Tibial nerve (tissue), 4 donors: ENCODE data around the gene CDH8. TPM values are rescaled to one million over a fixed set of nuclear protein-coding genes. Genes with fewer than 3 reads are reported as not detected.

ENCODE experiments used
- DNase-seq, 2 donors: peaks; one replicate each; pipeline ENCODE4 v3.0.0-alpha.2; 2019; ENCODE audit warnings: low spot score in 2 of 2
- H3K27ac ChIP-seq, 4 donors: fragments of 200-600 bp; sonication (generic) in 3 of 4; one replicate each; pipeline ENCODE4 v1.5.1; 2017 to 2019; ENCODE audit warnings: mild to moderate bottlenecking in 1 of 4
- H3K27me3 ChIP-seq, 2 donors: fragments of 200-600 bp; sonication (generic) in 1 of 2; one replicate each; pipeline versions ENCODE4 v1.5.1 to v1.6.0; 2017 to 2019
- H3K36me3 ChIP-seq, 3 donors: fragments of 200-600 bp; sonication (generic); one replicate each; pipeline ENCODE4 v1.5.1; 2018 to 2019
- H3K4me1 ChIP-seq, 4 donors: fragments of 200-600 bp; sonication (generic) in 3 of 4; one replicate each; pipeline ENCODE4 v1.5.1; 2017 to 2019
- H3K4me3 ChIP-seq, 4 donors: fragments of 200-600 bp; sonication (generic) in 3 of 4; one replicate each; pipeline ENCODE4 v1.5.1; 2017 to 2019; ENCODE audit warnings: mild to moderate bottlenecking in 1 of 4, moderate library complexity in 1 of 4
- H3K9me3 ChIP-seq, 4 donors: fragments of 200-600 bp; sonication (generic) in 3 of 4; one replicate each; pipeline ENCODE4 v1.5.1; 2017 to 2019
- EP300 ChIP-seq, 2 donors: sonication (generic); formaldehyde crosslinking; IDR thresholded peaks; one replicate each; pipeline ENCODE4 v1.6.1; 2017; ENCODE audit warnings: antibody characterized with exemption in 2 of 2, mild to moderate bottlenecking in 1 of 2
- POLR2A ChIP-seq, 2 donors: fragments of 450-650 bp; IDR thresholded peaks; one replicate each; pipeline ENCODE4 v1.6.1; 2017; ENCODE audit warnings: antibody characterized with exemption in 2 of 2, mild to moderate bottlenecking in 2 of 2, moderate library complexity in 2 of 2
- WGBS, 2 donors: methylation state at CpG; one replicate each; pipeline ENCODE4 v1.1.5; 2018; 5-methylcytosine and 5-hydroxymethylcytosine counted together
- total RNA-seq, 4 donors: library from RNA; depleted of rRNA; stranded (reverse); fragments of >200 nt; gene quantifications; one replicate each; pipeline ENCODE4 v1.1.0, GENCODE V29; 2016
- TF ChIP-seq, protein P1 (sequence below), 5 experiments: fragments of 200-600 bp in 3 of 5; fragments of 450-650 bp in 2 of 5; sonication (generic) in 3 of 5; IDR thresholded peaks; one replicate each; pipeline ENCODE4 v1.5.1; 2016 to 2019; ENCODE audit warnings: antibody characterized with exemption in 5 of 5, mild to moderate bottlenecking in 3 of 5, moderate library complexity in 2 of 5

CDH8 gene
- total RNA-seq, 4 donors from 2014 or later: 0.22 TPM; not detected in 3

DNA sequence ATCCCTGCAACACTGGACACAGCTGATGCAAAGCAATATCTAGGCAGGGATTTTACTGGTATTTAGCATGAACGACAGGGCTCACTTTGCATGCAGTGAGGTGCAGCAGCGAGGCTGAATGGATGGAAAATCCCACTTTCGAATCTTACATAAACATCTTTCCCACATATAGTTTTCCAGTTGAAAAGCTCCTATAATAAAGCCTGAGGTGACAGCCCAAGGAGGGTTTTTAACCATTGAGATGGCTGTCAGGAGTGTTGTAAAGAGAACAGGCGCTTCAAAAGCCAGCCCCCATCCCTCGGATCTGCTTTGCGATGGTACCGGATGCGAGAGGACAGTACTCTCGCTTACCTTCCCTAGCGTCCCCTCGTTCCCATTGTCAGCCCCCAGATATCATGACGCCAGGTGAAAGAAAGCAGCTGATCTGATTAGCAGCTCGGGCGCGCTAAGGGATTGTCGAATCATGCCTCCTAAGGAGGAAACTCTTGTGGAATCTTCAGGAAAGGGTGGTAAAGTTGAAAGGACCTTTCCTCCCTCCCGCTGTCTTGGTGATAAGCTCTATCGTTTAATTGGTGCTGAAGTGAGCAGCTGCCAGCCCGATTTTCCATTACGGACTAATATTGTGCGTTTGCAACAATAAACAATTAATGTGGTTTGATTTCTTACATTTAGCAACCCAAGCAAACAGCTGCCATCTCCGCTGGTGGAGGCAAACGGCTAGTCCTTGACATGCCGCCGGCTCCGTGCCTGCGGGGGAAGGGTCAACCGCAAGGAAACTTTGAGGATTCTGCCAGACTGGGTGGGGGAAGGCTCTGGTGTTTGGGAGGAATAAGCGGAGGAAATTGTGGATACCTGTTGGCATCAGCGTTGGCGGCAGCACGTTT lies 1.8 kb downstream of the CDH8 start:
- Histone ChIP-seq H3K36me3 (no peaks in the 10 kb centered on the region), H3K27ac (no peak overlapping the region), H3K4me3 (peak overlapping the region in 3 of 4 donors; percentile 11 to 41 (median 19)), H3K9me3 (no peaks in the 10 kb centered on the region), H3K27me3 (peaks cover 0 to 65% of the 10 kb centered on the region in 2 donors), H3K4me1 (peaks cover 0 to 28% (median 0%) of the 10 kb centered on the region in 4 donors)
- DNase-seq: no peak
- TF ChIP-seq, protein P1, sequence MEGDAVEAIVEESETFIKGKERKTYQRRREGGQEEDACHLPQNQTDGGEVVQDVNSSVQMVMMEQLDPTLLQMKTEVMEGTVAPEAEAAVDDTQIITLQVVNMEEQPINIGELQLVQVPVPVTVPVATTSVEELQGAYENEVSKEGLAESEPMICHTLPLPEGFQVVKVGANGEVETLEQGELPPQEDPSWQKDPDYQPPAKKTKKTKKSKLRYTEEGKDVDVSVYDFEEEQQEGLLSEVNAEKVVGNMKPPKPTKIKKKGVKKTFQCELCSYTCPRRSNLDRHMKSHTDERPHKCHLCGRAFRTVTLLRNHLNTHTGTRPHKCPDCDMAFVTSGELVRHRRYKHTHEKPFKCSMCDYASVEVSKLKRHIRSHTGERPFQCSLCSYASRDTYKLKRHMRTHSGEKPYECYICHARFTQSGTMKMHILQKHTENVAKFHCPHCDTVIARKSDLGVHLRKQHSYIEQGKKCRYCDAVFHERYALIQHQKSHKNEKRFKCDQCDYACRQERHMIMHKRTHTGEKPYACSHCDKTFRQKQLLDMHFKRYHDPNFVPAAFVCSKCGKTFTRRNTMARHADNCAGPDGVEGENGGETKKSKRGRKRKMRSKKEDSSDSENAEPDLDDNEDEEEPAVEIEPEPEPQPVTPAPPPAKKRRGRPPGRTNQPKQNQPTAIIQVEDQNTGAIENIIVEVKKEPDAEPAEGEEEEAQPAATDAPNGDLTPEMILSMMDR (IDR thresholded peaks at IDR 0.05): no peak
- no peak for TF ChIP-seq EP300 (IDR thresholded peaks at IDR 0.05)
- 2% methylated on average over 32 of the region's 32 CpGs for WGBS, 2 donors

DNA sequence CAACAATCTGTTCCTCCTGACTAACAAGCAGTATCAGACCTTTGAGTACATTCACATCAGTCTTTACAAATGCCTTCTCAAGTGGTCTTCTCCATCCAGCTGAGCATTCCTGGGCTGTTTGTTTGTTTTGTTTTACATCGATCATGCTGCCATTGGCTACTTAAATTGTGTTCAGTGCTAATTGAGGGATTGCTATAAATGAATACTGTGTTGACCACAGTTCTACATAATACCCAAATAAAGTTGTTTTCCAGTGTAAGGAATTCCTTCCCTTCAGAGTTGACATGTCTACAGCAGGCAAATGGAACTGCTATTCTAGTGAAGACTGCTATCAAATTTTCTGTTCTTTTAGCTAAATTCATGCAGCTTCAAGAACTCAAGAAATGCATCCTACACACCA lies 3.2 kb downstream of the CDH8 start:
- Histone ChIP-seq H3K4me1 (peaks cover 0 to 28% (median 0%) of the 10 kb centered on the region in 4 donors), H3K36me3 (no peaks in the 10 kb centered on the region), H3K9me3 (no peaks in the 10 kb centered on the region), H3K27ac (no peak overlapping the region), H3K4me3 (no peak overlapping the region), H3K27me3 (peaks cover 0 to 56% of the 10 kb centered on the region in 2 donors)
- no peak for TF ChIP-seq EP300 (IDR thresholded peaks at IDR 0.05)
- no peak for TF ChIP-seq POLR2A (IDR thresholded peaks at IDR 0.05)
- TF ChIP-seq, protein P1 (IDR thresholded peaks at IDR 0.05): no peak
- WGBS, 2 donors: 53 to 56% methylated on average over 1 of the region's 1 CpG
- DNase-seq: no peak

DNA sequence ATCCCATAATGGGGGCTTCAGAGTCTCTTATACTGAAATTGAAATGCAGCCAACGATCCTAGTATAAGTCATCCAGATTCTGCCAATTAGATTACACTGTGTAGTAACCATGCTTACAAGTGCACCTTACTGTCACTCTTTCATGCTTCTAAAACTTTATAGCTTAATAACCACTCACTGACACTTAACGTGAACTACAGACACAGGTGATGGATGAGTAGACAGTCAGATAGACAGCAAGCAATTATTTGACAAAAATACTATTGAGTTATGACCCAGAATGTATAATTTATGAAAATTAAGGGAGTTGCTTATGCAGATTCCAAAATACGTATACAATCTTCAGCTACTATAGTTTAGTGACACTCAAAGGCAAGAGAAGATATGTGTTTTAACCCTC lies 6.3 kb downstream of the CDH8 start:
- no peaks in the 10 kb centered on the region for H3K36me3 ChIP-seq
- H3K27ac ChIP-seq: no peak overlapping the region
- no peak for DNase-seq
- H3K4me3 ChIP-seq: no peak overlapping the region
- 72 to 82% methylated on average over 3 of the region's 3 CpGs for WGBS, 2 donors
- peaks cover 0 to 9% (median 0%) of the 10 kb centered on the region in 4 donors for H3K4me1 ChIP-seq
- TF ChIP-seq, protein P1 (IDR thresholded peaks at IDR 0.05): no peak
- TF ChIP-seq POLR2A (IDR thresholded peaks at IDR 0.05) (no peak), EP300 (IDR thresholded peaks at IDR 0.05) (no peak)
- no peaks in the 10 kb centered on the region for H3K9me3 ChIP-seq
- peaks cover 0 to 27% of the 10 kb centered on the region in 2 donors for H3K27me3 ChIP-seq

DNA sequence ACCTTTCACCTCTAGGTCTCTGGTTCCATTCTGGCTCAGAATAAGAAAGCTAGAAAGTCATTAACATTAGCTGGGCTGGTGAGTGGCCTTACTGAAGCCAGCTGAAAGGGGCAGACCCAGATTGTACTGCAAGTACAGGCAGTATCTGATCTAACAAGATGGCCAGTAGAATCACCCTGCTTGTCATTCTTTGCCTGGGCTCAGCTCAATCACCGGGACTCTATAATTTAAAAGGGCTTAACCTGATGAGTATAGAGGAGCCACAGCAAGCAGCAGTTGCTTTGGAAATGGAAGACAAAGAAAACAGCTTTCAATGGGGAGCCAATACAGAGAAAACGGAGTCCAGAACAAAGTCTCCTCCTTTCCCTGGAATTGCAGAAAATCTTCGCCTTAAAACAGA lies 13.6 kb downstream of the CDH8 start:
- Histone ChIP-seq H3K27me3 (peaks cover 0 to 4% of the 10 kb centered on the region in 2 donors), H3K4me1 (peaks cover 0 to 4% (median 0%) of the 10 kb centered on the region in 4 donors), H3K4me3 (no peak overlapping the region), H3K9me3 (no peaks in the 10 kb centered on the region), H3K27ac (no peak overlapping the region), H3K36me3 (no peaks in the 10 kb centered on the region)
- DNase-seq: no peak
- TF ChIP-seq, protein P1 (IDR thresholded peaks at IDR 0.05): no peak
- TF ChIP-seq POLR2A (IDR thresholded peaks at IDR 0.05): no peak
- TF ChIP-seq EP300 (IDR thresholded peaks at IDR 0.05): no peak
- WGBS, 2 donors: 68 to 77% methylated on average over 3 of the region's 3 CpGs

DNA sequence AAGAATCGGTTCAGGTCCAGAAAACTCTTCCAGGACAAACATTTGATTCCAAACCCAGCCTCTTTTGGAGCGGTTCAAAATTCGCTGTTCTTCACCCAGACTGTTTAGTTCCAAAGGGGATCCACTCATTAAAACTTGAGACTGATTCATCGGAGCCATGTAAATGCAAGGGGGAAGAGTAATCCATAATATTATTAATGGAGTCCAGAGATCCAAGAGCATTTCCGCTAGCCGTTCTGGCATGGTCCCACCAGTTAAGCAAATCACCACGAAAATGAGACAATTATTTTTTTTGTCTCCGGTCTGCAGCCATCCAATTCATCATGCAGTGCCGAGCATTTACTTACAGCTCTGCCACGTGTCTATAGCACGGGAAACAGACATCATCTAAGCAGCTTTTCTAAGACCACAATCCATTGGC lies 15.1 kb downstream of the CDH8 start:
- Histone ChIP-seq H3K9me3 (no peaks in the 10 kb centered on the region), H3K4me3 (no peak overlapping the region), H3K36me3 (no peaks in the 10 kb centered on the region), H3K4me1 (peaks cover 0 to 4% (median 0%) of the 10 kb centered on the region in 4 donors), H3K27ac (no peak overlapping the region), H3K27me3 (peaks cover 0 to 11% of the 10 kb centered on the region in 2 donors)
- WGBS, 2 donors: 38 to 44% methylated on average over 11 of the region's 11 CpGs
- DNase-seq: no peak
- TF ChIP-seq EP300 (IDR thresholded peaks at IDR 0.05) (no peak), POLR2A (IDR thresholded peaks at IDR 0.05) (no peak)
- TF ChIP-seq, protein P1 (IDR thresholded peaks at IDR 0.05): no peak
